Epithelial cell of prostate (primary cell): ENCODE measurements around the gene TFRC.
"Not testable (repeated sequence)": the region's sequence is repeated elsewhere in the genome, so short reads cannot be mapped to it uniquely, and the experiment has no call there.

Source experiments
- DNase-seq: peaks from one replicate; pipeline ENCODE4 v3.0.0-alpha.2; 2011; ENCODE audit warnings: low read depth, low spot score
- H3K27ac ChIP-seq: fragments of 450-650 bp; 2 replicates; pipeline ENCODE4 v1.5.1; 2017; ENCODE audit warnings: mild to moderate bottlenecking

TFRC gene

GRCh38 chr3:196087906-196088305 is 6.0 kb upstream of the TFRC start:
- no peak overlapping the region for H3K27ac ChIP-seq
- DNase-seq: no peak

- H3K27ac ChIP-seq: no peak overlapping the region
Observed at GRCh38 chr3:196082619-196082971, 705 bp upstream of the TFRC start.

GRCh38 chr3:196081002-196081833 is 672 bp downstream of the TFRC start:
- no peak for DNase-seq
- H3K27ac ChIP-seq: peak overlapping the region; percentile 74

More at GRCh38 chr3:196082619-196082971, 705 bp upstream of the TFRC start:
- no peak for DNase-seq

- not testable (repeated sequence) for H3K27ac ChIP-seq, DNase-seq
Observed at GRCh38 chr3:196080101-196080846, 1.6 kb downstream of the TFRC start.

GRCh38 chr3:196079682-196080081 is 2.2 kb downstream of the TFRC start:
- H3K27ac ChIP-seq: no peak overlapping the region
- DNase-seq: no peak

- no peak for DNase-seq
- H3K27ac ChIP-seq: no peak overlapping the region
Observed at GRCh38 chr3:196075013-196075412, 6.9 kb downstream of the TFRC start.

GRCh38 chr3:196073255-196073753 is 8.6 kb downstream of the TFRC start:
- DNase-seq: no peak
- no peak overlapping the region for H3K27ac ChIP-seq

GRCh38 chr3:196072313-196072712 is 9.6 kb downstream of the TFRC start:
- DNase-seq: no peak
- no peak overlapping the region for H3K27ac ChIP-seq

- H3K27ac ChIP-seq, DNase-seq: not testable (repeated sequence)
Observed at GRCh38 chr3:196068812-196069211, 13.1 kb downstream of the TFRC start.

GRCh38 chr3:196067439-196067838 is 14.5 kb downstream of the TFRC start:
- DNase-seq: no peak
- H3K27ac ChIP-seq: no peak overlapping the region

GRCh38 chr3:196063971-196064370 is 17.9 kb downstream of the TFRC start:
- no peak for DNase-seq
- H3K27ac ChIP-seq: no peak overlapping the region

GRCh38 chr3:196063456-196063855 is 18.4 kb downstream of the TFRC start:
- no peak for DNase-seq

GRCh38 chr3:196063049-196063448 is 18.8 kb downstream of the TFRC start:
- H3K27ac ChIP-seq: no peak overlapping the region
- DNase-seq: no peak

More at GRCh38 chr3:196063456-196063855, 18.4 kb downstream of the TFRC start:
- H3K27ac ChIP-seq: no peak overlapping the region

GRCh38 chr3:196060834-196061233 is 21.1 kb downstream of the TFRC start:
- H3K27ac ChIP-seq: no peak overlapping the region

GRCh38 chr3:196057760-196058331 is 24.0 kb downstream of the TFRC start:
- DNase-seq: no peak
- H3K27ac ChIP-seq: no peak overlapping the region

More at GRCh38 chr3:196060834-196061233, 21.1 kb downstream of the TFRC start:
- no peak for DNase-seq

- not testable (repeated sequence) for DNase-seq
- H3K27ac ChIP-seq: peak overlapping the region; percentile 5
Observed at GRCh38 chr3:196056371-196056770, 25.5 kb downstream of the TFRC start.

- DNase-seq: no peak
- peak overlapping the region; percentile 5 for H3K27ac ChIP-seq
Observed at GRCh38 chr3:196055683-196056270, 26.1 kb downstream of the TFRC start.

- H3K27ac ChIP-seq: no peak overlapping the region
- no peak for DNase-seq
Observed at GRCh38 chr3:196055240-196055639, 26.6 kb downstream of the TFRC start.

- no peak overlapping the region for H3K27ac ChIP-seq
- no peak for DNase-seq
Observed at GRCh38 chr3:196054661-196055060, 27.2 kb downstream of the TFRC start.

GRCh38 chr3:196053487-196053886 is 28.4 kb downstream of the TFRC start:
- H3K27ac ChIP-seq: no peak overlapping the region
- DNase-seq: no peak
